HG03159 (cell line): ENCODE data around the gene C15orf40.
"Not testable (repeated sequence)": the region's sequence is repeated elsewhere in the genome, so short reads cannot be mapped to it uniquely, and the experiment has no call there.

Source experiments
- ATAC-seq: cut with Tn5 transposase; IDR thresholded peaks from one replicate; pipeline ENCODE4 v1.9.1; 2021; ENCODE audit warnings: mild to moderate bottlenecking, moderate library complexity; ENCODE audit not compliant: unreplicated experiment

Gene C15orf40

GRCh38 chr15:83011271-83012075 lies at the start of gene C15orf40:
Gene C15orf40 (minus strand): TSS chr15:83011639. CDS start chr15:83011607, 32 bp downstream.
- ATAC-seq: peak; percentile 87

DNA sequence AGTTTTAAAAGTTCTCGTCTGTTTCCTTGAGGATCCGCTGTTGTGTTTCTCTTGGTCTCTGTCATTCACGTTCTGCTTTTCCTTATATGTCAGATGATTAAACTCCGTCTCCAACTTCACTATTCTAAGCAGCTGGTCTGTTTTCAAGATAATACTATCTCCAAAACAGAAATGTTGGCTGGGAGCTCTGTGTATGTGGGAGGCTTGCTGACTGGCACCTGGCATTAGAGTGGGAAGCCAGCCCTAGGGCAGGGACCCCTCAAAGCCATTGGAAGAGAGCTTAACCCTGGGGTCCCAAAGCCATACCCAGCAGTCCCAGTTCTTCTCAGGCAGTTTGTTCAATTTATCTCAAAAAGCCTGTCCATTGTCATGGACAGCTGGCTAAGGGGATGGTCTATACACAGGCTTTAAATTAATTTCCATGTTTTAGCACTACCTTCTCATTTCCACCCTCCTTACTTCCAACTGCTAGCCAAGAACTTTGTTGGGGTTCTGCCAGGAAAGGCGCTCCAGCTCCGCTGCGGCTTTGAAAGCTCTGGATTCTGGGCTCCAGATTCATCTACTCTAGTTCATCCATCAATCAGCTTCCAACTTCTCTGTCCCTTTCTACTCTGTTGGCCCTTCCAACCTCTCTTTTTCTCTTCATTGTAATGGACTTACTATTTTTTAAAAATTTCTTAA lies 46.4 kb upstream of the C15orf40 start:
- ATAC-seq: no peak

DNA sequence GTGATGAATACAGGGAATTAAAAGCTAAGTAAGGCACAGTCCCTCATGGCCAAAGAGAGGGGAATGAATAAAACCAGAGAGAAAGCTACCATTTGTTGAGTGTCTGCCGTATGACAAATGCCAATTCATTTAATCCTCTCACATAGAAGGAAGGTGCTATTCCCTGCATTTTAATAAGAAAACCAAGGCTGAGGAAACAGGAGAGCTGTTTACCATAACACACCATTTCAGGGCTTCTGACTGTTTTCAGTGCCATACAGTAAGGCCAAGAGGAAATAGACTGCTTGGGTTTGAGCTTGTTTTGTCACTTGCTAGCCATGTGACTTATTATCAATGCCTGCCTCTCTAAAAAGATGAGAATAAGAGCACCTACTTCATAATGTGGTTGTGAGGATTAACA lies 45.6 kb upstream of the C15orf40 start:
- ATAC-seq: no peak

DNA sequence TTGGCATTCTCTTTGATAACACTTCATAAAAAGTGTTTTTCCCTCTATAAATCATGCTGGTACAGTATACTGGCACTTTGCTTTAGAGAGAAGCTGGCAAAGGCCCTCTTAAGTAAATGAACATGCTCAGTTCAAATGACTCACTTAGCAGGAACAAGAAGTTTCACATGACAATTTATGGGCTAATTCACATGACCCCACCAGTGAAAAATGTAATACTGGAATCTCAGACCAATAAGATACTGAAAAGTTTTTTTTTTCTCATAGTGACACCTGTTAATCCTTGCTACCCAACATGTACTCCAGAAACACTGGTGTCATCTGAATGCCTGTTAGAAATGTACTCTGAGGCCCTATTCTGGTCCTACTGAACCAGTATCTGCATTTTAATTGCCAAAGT lies 41.7 kb upstream of the C15orf40 start:
- ATAC-seq: no peak

DNA sequence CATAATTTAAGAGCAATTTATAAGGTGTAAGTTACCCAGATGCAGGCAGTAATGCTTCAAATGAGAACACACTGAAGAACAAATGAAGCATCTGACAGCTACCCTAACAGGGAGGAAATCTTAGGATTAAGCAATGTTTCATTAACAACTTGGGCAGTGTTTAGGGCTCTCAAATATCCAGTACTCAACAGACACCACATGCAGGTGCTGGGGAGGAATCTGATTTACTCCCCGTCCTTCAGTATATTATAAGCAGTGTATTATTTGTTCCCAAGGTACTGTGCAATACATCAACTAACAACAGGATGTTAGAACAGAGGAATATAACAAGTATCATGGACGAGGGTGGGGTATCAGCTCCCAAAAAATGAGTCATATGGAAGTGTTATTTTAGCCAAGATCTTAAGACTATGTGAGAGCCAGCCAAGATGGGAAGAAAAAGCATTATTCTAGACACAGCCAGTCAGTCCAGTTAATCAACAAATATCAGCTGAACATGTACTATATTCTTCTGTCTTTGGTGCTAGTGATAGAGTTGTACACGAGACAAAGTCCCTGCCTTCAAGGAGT lies 35.2 kb upstream of the C15orf40 start:
- ATAC-seq: no peak

DNA sequence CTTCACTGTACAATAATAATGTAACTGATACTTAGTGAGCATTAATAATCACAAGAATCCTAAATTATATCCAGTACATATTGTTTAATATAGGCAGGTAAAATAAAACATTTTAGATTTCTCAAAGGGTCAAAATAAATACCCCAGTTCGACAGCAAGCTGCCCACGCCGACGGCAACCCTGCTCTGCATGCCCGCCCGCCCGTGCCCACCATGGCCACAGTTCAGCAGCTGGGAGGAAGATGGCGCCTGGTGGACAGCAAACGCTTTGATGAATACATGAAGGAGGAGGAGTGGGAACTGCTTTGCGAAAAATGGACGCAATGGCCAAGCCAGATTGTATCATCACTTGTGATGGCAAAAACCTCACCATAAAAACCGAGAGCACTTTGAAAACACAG lies 32.7 kb upstream of the C15orf40 start:
- no peak for ATAC-seq

DNA sequence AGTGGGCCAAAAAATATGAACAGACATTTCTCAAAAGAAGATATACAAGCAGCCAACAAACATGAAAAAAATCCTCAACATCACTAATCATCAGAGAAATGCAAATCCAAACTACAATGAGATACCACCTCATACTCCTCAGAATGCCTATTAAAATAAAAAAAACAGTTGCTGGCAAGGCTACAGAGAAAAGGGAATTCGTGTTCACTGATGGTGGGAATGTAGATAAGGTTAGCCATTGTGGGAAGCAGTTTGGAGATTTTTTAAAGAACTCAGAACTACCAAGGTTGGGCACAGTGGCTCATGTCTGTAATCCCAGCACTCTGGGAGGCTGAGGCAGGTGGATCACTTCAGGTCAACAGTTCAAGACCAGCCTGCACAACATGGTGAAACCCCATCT lies 27.8 kb upstream of the C15orf40 start:
- ATAC-seq: no peak

DNA sequence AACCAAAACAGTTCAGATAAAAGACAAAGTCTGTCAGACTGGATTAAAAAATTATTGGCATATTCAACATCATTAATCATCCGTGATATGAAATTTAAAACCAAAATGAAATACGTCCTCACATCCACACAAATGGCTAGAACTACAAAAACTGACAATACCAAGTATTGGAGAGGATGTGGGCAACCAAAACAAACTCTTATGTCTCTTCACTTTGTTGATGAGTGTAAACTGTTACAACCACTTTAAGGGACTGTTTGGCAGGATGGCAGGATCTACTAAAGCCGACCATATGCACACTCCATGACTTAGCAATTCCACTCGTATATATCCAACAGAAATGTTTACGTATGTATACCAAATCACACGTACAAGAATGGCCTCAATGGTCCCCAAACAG lies 24.8 kb upstream of the C15orf40 start:
- no peak for ATAC-seq

DNA sequence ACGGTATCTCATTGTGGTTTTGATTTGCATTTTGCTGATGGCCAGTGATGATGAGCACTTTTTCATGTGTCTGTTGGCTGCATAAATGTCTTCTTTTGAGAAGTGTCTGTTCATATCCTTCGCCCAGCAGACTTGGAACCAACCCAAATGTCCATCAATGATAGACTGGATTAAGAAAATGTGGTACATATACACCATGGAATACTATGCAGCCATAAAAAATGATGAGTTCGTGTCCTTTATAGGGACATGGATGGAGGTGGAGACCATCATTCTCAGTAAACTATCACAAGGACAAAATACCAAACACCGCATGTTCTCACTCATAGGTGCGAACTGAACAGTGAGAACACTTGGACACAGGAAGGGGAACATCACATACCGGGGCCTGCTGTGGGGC lies 19.8 kb upstream of the C15orf40 start:
- not testable (repeated sequence) for ATAC-seq

DNA sequence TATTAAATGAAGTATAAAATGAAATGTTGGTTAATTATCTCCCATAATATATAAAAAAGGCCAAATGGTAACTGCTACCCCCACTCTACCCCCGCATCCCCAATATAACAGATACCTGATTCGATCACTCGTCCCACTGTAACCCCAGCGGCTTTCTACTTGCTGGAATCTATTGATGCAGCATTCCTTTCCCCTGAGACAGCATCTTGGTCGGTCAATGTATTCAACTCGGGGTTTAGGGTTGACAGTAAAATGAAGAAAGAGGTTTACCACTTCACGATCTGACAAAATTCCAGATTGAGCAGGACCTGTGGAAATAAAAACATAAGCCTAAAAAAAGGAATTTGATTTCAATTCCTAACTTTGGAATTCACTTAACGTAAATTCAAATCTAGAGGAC lies 18.6 kb upstream of the C15orf40 start:
- ATAC-seq: no peak

DNA sequence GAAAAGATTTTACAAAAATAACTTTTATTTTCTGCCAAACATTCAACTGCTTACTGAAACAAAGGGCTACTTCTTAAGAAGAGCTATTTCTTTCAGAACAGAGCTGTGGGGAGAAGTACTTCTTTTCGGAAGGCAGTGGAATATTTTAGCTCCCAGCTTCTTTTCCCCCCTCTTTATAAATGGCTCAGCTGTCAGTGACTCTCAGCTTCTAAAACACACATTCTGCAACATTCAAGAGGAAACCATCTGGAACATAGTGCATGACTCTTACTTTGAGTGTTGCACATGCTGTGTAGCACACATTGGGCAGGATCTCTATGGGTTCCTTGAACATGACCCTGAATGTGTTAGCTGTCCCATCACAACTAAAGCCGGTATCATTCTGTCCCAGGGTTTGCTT lies 7.0 kb upstream of the C15orf40 start:
- no peak for ATAC-seq

DNA sequence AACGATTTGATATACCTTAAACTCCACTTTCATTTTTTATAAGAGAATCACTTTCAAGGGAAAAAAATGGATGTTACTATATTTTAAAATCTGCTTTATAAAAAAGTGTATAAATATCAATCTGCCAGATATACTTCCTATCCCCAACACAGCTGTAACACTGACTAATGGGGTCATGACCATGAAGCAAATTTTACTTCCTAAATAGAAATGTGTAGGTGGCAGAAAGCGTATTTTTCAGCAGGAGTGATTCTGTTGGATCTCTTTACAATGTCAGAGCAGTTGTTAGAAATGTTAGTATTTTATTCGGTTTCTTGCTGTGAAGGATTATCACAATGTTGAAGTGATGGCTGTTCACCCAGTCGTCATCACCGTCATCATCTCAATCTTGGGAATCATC lies 5.5 kb upstream of the C15orf40 start:
- no peak for ATAC-seq

DNA sequence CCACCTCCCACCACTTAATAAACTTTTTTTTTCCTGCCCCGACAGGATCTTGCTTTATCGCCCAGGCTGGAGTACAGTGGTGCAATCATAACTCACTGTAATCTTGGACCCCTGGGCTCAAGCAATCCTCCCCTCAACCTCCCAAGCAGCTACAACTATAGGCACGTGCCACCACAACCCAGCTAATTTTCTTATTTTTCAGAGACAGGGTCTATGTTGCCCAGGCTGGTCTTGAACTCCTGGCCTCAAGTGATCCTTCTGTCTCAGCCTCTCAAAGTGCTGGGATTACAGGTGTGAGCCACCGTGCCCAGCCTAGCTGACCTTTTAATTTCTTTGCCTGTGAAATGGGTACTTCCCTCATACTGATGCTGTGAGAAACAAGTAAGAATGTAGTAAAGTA lies 3.9 kb upstream of the C15orf40 start:
- ATAC-seq: no peak

- ATAC-seq: no peak
These were observed 2.8 kb upstream of the C15orf40 start for GRCh38 chr15:83014205-83014653.

DNA sequence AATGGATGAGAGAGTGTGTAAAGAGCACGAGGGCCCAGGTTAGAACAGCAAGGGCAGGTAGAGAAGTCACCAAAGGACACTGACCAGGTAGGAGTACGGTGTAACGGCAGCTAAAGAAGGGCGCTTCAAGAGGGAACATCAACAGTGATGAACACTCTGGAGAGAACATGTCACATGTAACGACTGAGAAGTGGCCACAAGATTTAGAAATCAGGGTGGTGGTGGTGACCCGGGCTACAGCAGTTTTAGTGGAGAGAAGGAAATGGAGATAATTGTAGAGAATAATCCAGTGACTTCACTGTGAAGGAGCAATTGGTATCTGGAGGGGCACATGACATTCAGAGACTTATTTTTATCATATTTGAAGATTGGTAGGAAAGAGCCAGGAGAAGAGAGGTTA lies 1.2 kb upstream of the C15orf40 start:
- ATAC-seq: no peak

- ATAC-seq: no peak
These were observed 612 bp upstream of the C15orf40 start for GRCh38 chr15:83012076-83012426.

DNA sequence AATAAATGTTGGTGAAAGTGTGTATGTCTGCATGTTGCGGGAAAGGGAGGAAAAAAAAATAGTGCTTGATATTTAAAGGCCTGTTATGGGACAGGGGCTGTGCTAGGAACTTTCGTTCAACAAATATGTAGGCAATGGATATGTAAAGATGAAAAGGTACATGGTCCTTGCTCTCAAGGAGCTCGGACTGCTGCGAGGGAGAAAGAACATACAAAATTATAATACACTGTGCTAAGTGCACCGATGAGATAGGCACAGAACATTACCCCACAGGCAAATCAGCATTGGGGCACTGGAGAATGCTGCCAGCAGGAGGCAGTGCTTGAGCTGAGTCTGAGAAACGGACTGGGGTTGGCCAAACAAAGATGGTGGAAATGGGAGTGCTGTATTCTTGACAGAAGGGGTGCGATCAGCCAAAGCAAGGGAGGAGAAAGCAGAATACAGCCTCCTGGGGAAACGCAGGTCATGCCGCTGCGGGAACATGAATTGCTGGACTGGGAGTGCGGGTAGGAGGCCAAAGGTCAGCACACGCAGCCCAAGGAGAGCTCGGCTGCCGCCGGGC lies 649 bp downstream of the C15orf40 start:
- ATAC-seq: peak; percentile 69

DNA sequence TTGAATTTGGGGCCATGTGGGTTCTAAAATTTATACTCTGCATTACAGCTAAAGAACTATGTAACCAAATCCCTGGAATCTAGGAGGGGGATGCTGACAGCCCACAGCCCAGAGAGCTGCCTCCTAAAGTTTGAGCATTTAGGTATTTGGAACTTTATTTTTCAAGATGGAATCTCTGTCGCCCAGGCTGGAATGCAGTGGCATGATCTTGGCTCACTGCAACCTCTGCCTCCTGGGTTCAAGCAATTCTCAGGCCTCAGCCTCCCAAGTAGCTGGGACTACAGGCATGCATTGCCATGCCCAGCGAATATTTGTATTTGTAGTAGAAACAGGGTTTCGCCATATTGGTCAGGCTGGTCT lies 10.8 kb downstream of the C15orf40 start:
- ATAC-seq: not testable (repeated sequence)

DNA sequence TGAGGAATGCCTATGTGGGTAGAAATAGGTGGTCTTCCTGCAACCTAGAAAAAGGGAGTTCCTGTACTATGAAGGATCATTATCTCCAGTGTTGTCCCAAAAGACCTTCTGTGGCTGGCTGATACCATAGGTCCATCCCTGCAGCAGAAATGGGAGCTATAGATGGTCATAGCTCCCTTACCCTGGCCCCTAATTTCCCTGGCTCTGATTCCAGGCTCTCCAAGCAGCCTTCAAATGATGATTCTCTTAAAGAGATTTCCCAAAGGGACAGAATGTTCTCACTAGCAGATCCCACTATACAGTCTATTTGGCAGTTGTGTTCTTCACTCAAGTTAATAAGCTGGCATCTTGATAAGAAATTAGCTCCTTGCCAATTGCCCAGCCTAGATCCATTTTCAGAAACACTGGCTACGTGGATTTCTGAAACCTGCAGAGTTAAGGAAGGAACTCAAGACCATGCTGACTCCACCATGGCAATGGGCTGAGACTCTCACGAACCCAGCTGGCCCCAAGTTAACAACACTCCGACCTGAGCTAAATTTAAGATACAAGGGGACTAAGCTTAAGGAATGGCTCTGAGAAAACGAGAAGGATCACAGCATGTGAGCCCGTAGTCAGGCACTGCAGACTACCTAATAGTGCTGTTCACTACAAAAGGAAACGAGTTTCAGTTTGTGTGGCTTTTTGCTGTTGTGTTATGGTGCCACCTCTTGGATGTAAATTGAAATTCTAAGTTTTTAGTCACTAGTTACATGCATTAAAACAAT lies 11.4 kb downstream of the C15orf40 start:
- peak; percentile 81 for ATAC-seq

DNA sequence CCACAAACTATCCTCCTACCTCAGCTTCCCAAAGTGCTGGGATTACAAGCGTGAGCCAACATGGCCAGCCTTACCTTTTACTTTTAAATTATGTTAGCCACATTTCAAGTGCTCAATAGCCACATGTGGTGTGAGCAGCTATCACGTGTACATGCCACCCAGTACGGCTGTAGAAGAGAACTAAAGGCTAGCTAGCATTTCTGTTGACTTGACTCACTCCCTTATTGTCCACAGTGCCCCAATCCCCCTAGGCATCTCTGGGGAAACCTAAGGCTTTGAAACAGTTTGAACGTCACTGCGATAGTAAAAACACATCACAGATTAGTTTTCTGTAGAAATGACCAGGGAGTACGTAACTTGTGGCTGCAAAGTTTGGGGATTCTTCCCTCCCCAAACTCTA lies 12.0 kb downstream of the C15orf40 start:
- no peak for ATAC-seq

DNA sequence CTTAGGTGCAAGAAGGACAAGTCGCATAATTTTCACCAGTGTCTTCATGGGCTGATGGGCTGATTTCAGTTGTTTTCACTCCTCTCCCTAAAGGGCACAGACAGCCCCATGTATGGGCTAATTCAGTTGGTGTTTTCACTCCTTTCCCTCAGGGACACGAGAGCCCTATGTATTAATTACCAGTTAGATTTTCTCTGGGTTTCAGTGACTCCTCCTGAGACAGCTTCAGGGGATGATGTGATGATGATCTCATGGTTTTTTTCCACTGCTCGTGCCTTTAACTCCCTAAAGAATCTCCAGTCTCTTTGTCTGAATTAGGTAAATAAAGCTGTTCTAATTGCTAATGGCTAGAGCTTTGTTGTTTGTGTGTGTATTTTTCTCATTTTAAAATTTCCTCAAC lies 15.5 kb downstream of the C15orf40 start:
- ATAC-seq: no peak
